Measurements from ENCODE around the gene HS3ST6.
"Not testable (repeated sequence)": the region's sequence is repeated elsewhere in the genome, so short reads cannot be mapped to it uniquely, and the experiment has no call there.

GRCh38 chr16:1962161-1963153 is 44.2 kb upstream of the HS3ST6 start:
- not testable (repeated sequence) for TF ChIP-seq CTCF, EZH2 (IDR thresholded peaks at IDR 0.05)
